Activated CD8-positive, alpha-beta memory T cell treated with anti-CD3 and anti-CD28 coated beads, Interleukin-2, amount 50 U/mL, for 1 hour (primary cell): ENCODE measurements around the gene ZDHHC17.
"Not testable (repeated sequence)": the region's sequence is repeated elsewhere in the genome, so short reads cannot be mapped to it uniquely, and the experiment has no call there.

Source experiments
- DNase-seq: peaks from one replicate; pipeline ENCODE4 v3.0.0-alpha.2; 2020; ENCODE audit errors: extremely low read depth

The ZDHHC17 gene, protein sequence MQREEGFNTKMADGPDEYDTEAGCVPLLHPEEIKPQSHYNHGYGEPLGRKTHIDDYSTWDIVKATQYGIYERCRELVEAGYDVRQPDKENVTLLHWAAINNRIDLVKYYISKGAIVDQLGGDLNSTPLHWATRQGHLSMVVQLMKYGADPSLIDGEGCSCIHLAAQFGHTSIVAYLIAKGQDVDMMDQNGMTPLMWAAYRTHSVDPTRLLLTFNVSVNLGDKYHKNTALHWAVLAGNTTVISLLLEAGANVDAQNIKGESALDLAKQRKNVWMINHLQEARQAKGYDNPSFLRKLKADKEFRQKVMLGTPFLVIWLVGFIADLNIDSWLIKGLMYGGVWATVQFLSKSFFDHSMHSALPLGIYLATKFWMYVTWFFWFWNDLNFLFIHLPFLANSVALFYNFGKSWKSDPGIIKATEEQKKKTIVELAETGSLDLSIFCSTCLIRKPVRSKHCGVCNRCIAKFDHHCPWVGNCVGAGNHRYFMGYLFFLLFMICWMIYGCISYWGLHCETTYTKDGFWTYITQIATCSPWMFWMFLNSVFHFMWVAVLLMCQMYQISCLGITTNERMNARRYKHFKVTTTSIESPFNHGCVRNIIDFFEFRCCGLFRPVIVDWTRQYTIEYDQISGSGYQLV

DNA sequence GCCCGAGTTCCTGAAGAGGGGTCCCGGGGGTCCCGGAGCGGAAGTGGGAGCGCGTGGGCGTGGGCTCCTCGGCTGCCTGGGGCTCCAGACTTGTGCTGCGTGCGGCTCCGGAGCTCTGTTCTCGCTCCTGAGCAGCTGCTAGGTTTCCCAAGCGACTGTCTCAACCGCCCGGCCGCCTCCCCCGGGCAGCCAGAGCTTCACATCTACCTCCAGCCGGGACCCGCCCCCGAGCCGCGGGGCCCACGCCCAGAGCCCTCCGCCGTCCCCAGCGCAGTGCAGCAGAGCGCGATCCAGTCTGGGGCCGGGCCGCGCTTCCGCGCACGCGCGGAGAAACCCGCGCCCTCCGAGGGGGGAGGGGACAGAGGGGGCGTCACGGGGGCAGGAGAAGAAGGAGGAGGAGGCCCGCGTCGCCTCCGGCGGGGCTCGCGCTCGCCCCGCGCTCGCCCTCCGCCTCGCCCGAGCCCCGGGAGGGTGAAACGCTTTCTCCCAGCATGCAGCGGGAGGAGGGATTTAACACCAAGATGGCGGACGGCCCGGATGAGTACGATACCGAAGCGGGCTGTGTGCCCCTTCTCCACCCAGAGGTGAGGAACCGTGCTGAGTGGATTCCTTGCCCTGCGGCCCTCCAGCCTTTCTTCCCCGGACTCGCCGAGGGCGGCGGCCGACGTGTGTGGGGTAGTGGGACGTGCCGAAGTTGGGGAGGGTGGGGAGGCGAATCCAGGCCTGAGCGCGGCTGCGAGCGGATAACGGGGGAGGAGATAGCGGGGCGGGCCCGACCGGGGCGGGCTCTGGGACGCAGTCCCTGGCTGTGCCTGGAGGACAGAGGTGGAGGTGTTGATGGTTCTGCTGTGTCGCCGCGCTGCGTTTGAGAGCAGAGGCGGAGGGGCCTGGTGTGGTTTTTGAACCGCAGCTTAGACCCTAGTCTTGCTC lies at the start of gene ZDHHC17:
TSS of gene ZDHHC17 (plus strand) at position 370 of the 930 bp plus-strand sequence. CDS start at position 492, 122 bp downstream.
- peak; percentile 68 for DNase-seq

DNA sequence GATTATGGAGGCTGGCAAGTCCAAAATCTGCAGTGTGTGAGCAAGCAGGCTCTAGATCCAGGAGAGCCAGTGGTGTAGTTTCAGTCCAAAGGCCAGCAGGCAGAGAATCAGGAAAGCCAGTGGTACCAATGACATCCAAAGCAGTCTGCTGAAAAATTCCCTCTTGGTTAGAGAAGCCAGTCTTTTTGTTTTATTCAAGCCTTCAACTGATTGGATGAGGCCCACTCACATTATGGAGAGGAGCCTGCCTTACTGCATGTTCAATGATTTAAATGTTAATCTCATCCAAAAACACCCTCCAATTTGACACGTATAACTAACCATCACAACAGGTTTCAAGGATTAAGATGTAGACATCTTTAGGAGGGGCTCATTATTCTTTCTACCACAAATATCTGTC lies 49.5 kb upstream of the ZDHHC17 start:
- DNase-seq = no peak

DNA sequence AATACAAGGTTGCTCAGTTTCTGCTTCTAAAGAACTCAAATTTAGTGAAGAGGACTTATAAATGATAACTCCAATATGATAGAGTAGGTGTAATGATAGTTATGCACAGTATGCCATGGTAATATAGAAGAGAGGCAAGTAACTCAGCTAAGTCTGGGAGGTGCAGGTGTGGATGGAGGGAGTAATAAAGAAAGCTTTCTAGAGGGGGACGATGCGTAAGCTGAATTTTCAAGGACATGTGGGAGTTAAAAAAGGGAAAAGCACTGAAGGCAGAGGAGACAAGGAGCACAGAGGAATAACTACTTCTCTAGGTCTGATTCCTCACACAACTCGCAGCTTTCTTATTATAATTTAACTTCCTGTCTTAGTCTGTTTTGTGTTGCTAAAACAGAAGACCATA lies 49.1 kb upstream of the ZDHHC17 start:
- DNase-seq = no peak

DNA sequence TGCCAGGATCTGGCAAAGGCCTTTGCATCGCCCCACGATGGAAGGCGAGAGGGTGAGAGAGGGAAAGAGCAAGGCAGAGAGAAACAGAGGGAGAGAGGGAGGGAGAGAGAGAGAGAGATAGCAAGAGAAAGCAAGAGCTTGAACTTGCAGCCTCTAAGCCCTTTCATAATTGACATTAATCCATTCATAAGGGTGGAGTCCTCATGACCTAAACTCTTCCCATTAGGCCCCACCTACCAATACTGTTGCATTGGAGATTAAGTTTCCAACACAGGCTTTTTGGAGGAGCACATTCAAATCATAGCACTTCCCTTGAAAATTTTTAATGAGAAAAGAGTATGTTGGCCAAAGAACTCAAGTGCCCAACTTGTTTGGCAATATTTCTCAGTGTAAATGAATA lies 48.6 kb upstream of the ZDHHC17 start:
- no peak for DNase-seq

DNA sequence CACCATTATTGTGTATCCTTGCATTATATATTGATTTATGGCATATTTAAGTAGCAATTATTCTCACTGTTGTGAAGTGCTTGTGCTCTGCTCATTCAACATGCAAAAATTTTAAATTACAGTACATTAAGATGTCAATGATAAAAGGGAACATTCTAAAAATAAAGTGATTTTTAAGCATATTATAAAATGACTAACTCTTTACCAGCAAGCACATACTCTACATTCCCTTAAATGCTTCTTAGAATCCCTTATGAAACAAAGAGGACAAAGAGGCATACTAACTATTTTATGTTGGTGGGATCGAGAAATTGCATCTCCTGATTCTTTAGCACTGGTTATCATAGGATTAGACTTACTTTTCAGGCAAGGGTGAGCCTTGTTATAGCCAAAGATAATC lies 46.6 kb upstream of the ZDHHC17 start:
- DNase-seq = no peak

DNA sequence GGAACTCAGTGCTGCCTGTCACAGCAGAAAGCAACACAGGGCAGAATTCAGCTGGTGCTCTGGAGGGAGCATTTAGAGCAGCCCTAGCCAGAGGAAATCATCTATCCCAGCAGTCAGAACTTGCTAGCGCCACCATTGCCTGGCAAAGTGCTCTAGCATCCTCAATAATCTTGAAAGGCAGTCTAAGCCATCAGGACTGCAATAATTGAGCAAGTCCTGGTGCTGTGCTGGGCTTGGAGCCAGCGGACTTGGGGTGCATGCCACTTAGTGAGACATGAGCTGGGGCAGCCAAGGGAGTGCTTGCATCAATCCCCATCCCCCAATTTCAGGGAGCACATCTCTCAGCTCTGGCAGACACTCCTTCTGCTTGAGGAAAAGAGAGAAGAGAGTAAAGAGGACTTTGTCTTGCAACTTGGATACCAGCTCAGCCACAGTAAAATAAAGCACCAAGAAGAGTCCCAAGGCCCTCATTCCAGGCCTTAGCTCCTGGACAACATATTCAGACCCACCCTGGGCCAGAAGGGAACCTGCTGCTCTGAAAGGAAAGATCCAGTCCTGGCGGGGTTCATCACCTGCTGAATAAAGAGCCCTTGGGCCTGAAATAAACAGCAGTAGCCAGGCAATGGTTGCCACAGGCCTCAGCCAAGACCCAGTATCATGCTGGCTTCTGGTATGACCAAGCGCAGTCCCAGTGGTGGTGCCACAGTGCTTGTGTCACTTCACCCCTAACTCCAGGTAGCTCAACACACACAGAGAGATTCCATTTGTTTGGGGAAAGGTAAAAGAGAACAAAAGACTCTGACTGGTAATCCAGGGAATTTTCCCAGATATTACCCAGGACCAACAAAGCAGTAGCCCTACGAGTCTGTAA lies 44.5 kb upstream of the ZDHHC17 start:
- no peak for DNase-seq

DNA sequence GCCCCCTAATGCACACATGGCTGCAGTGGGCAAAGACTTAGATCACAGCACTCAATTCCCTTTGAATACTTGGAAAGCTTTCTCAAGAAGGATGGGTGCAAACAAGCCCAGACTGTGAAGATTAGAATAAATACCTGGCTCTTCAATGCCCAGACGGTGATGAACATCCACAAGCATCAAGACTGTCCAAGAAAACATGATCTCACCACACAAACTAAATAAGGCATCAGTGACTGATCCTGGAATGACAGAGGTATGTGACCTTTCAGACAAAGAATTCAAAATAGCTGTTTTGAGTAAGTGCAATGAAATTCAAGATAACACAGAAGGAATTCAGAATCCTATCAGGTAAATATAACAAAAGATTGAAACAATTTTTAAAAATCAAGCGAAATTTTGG lies 43.8 kb upstream of the ZDHHC17 start:
- no peak for DNase-seq

DNA sequence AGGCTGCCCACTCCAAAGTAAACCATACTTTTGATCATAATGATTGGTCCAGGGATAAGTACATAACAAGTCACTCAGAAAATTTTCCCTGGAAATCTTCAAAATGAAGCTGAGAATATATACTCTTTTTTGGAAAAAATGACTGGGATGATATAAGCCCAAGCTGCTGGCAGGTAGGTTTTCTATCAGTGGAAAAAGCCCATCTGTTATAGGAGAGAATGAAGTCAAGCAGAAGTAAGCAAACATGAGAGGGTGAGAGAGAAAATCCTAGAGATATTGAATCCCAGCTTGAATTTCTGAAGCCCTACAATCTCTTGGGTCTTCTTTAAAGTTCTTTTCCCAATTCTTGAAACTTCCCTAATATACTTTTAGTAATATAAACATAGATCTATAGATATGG lies 37.3 kb upstream of the ZDHHC17 start:
- no peak for DNase-seq

DNA sequence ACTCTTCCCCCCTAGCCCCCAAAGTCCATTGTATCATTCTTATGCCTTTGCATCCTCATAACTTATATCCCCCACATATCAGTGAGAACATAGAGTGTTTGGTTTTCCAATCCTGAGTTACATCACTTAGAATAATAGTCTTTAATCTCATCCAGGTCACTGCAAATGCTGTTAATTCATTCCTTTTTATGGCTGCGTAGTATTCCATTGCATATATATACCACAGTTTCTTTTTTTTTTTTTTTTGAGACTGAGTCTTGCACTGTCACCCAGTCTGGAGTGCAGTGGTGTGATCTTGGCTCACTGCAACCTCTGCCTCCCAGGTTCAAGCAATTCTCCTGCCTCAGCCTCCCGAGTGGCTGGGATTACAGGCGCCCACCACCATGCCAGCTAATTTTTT lies 31.7 kb upstream of the ZDHHC17 start:
- not testable (repeated sequence) for DNase-seq

DNA sequence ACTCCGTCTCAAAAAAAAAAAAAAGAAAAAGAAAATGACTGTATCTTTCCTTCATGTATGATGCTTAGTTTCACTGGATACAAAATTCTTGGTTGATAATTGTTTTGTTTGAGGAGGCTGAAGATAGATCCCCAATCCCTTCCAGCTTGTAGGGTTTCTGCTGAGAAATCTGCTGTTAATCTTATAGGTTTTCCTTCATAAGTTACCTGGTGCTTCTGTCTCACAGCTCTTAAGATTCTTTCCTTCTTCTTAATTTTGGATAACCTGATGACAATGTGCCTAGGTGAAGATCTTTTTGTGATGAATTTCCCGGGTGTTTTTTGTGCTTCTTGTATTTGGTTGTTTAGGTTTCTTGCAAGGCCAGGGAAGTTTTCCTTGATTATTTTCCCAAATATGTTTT lies 26.2 kb upstream of the ZDHHC17 start:
- not testable (repeated sequence) for DNase-seq

DNA sequence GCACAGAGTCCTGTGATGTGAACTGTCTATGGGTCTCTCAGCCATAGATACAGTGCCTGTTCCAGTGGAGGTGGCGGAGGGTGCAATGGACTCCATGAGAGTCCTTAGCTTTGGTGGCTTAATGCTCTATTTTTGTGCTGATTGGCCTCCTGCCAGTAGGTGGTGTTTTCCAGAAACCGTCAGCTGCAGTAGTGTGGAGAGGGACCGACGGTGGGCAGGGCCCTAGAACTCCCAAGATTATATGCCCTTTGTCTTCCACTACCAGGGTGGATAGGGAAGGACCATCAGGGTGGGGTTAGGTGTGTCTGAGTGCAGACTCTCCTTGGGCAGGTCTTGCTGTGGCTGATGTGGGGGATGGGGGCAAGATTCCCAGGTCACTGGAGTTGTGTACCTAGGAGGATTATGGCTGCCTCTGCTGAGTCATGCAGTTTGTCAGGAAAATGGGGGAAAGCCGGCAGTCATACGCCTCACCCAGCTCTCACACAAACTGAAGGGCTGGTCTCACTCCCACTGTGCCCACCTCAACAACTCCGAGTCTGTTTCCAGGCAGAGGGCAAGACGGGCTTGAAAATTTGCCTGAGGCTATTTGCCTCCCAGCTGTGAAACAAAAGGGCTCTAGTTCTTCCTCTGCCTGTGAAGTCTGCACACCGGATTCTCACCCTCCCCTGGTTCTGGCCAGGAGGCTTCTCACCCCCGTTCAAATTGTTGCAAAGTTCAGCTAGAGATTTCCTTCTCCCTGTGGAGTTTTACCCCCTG lies 24.9 kb upstream of the ZDHHC17 start:
- no peak for DNase-seq

DNA sequence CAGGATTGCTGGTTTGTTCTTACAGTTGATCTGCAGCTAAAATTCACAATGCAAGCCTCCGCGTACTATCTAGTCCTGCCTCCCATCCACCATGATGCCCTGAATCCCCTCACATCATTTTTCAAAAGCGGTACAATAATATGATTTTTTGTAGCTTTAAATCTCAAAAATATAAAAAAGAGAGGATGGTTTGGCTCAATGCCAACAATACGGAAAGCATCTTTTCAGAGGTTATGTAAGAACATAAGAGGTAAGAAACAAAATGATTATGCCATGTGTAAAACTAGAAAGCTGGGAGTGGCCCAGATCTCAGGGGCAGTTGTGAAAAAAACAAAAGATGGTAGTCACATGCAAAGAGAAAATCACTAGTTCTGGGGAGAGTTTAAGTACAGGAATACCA lies 24.0 kb upstream of the ZDHHC17 start:
- DNase-seq = no peak

DNA sequence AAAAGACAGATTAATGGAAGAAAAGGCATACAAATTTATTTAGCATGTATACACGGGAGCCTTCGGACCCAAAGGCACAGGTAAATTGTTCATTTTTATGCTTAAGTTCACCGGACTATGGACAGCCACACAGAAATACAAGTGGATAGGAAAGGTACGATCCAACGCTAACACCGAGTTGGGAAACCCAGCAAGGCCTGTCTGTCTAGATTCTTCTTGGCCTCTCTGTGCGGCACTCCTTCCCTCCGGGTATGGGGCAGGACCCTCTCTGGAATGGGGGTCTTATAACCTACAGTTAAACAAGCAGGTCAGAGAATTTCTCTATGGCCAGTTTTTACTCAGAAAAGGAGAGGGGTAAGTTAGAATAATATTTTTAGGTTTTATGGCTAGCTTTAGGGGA lies 23.4 kb upstream of the ZDHHC17 start:
- DNase-seq = no peak

DNA sequence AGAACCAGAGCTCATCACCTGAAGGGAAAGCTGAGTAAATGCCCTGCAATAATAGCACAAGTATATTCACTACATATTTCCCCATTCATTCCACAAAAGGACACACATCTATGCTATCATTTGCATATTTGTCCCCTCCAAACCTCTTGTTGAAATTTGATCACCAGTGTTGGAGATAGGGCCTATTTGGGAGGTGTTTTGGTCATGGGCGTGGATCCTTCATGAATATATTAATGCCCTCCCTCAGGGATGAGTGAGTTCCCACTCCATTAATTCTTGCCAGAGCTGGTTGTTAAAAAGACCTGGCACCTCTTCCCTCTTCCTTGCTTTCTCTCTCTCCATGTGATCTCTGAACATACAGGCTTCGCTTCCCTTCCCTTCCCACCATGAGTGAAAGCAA lies 18.6 kb upstream of the ZDHHC17 start:
- no peak for DNase-seq

DNA sequence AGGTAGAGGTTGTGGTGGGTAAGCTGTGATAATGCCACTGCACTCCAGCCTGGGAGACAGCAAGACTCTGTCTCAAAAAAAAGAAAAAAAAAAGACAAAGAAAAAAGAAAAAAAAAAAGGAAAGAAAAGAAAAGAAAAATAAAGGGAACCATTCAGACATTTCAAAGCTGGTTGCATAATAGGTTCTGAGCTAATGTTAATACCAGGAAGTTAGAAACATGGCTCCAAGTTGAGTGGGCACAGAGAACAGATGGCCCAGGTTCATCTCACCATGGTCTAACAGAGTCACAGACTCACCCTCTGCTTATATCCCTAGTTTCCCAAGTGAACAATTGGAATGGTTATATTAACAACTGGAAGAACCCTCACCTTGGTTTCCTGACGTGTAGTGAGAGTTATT lies 17.4 kb upstream of the ZDHHC17 start:
- no peak for DNase-seq

DNA sequence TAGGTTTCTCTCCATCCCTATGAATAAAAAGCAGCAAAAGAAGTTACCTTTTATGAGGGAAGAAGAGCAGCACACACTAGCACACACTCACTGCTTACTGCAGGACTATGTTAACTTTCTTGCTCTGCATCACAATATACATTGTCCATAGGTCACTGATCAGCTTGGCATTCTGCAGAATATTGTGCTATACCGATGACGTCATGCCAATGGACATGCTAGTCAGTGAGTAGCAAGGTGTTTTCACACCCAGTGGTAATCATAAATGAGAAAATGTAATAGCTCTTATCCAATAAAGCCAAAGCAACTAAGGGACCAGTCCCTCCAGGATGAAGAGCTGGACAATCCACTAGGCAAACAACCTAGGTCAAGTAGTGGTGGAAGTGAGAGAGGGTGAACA lies 16.7 kb upstream of the ZDHHC17 start:
- DNase-seq = no peak

DNA sequence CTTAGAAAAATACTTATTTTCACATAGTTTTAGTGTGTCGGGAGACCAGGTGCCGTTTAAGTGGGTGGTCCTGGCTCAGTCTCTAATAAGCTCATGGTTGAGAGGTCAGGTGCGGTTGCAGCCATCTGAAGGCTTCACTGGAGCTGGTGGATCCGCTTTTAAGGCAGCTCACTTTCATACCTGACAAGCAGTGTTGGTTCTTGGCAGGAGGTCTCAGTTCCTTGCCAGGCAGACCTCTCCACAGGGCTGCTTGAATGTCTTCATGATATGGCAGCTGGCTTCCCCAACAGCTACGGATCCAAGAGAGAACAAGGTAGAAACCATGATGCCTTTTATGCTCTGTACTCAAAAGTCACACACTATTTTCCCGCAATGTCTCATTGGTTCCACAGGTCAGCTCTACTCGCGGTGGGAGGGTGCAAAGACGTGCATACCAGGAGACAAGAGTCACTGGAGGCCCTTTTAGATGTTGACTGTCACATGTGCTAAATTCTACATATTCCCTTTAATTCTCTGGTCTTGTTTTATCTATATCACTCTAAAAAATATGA lies 8.0 kb upstream of the ZDHHC17 start:
- no peak for DNase-seq

DNA sequence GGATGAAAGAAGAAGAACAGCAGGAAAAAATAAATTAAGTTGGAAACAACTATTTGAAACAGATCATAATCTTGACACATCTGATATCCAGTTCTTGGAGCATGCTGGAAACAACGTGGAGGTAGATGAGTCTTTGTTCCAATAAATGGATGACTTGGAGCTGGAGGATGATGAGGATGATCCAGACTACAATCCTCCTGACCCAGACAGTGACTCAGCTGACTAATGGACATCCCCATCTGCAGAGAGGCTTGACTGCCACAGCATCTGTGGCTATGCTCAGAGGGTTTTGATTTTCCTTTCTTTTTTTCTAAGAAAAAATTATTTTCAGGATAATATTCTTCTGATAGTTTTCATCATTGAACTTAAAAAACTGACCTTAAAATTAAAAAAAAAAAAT lies 6.2 kb upstream of the ZDHHC17 start:
- DNase-seq = no peak

DNA sequence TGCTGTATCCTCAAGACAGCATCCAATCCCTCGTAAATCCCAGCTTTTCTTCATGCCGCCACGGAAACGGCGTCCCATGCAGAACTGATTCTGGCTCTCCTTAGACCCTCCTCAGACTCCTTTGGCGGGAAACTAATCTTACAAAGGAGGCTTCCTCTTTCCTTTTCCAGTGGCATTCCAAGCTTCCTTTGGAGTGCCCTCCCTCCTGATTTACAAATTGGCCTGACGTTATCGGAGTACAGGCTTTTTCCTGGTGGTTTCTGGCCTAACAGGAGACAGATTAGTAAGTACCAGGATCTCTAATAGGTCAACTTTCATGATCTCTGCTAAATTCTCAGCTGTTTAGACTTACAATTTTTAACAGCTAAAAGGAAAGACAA lies 1.3 kb upstream of the ZDHHC17 start:
- DNase-seq = no peak

DNA sequence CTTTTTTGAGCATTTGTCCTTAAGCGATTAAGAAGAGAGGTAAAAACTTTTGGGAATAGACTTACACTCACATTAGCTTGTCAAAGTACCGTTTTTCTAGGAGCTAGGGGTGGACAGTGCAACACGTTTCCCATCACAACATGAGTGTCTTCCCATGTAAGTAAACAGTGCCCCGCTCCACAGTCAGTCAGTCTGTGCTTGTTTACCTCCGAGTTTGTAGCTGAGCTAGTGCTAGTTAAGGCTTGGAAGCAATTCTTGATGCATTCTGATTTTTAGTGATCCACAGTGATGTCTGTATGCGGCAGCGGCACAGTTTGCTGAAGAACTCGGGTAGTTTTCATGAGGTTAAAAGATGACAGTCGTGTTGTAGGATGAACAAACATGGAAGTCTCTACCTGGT lies 941 bp downstream of the ZDHHC17 start:
- DNase-seq = no peak
